Ovary (tissue), 9 donors: ENCODE data around the gene VAPB. TPM values are rescaled to one million over a fixed set of nuclear protein-coding genes. Genes with fewer than 3 reads are reported as not detected.
A peak's percentile ranks its signal among the peaks of the same experiment; 100 is the strongest.

ENCODE experiments used
- DNase-seq, 5 donors: peaks; one replicate each; pipeline ENCODE4 v3.0.0-alpha.2; 2019 to 2020
- H3K27ac ChIP-seq, 2 donors: fragments of 200-600 bp; one replicate each; pipeline versions ENCODE4 v1.5.1 to v1.8.0; 2019 to 2022
- H3K27me3 ChIP-seq: fragments of 200-600 bp; one replicate; pipeline ENCODE4 v1.8.0; 2022
- H3K36me3 ChIP-seq: fragments of 200-600 bp; sonication (generic); one replicate; pipeline ENCODE4 v1.5.1; 2019
- H3K4me1 ChIP-seq: one replicate; pipeline ENCODE4 v1.8.1; 2013; ENCODE audit warnings: mild to moderate bottlenecking, moderate library complexity; ENCODE audit not compliant: insufficient read depth
- H3K4me3 ChIP-seq: fragments of 200-600 bp; sonication (generic); one replicate; pipeline ENCODE4 v1.5.1; 2017
- H3K9me3 ChIP-seq, 2 donors: fragments of 200-600 bp in 1 of 2; sonication (generic) in 1 of 2; one replicate each; pipeline versions ENCODE4 v1.5.1 to v1.8.1; 2013 to 2019; ENCODE audit warnings: mild to moderate bottlenecking in 1 of 2, moderate library complexity in 1 of 2
- CTCF ChIP-seq, 3 donors: fragments of 450-650 bp in 2 of 3; fragments of 200-600 bp in 1 of 3; IDR thresholded peaks; one replicate each; pipeline versions ENCODE4 v1.5.1 to v1.8.0; 2016 to 2022; ENCODE audit warnings: antibody characterized with exemption in 3 of 3, mild to moderate bottlenecking in 1 of 3
- EP300 ChIP-seq: sonication (generic); formaldehyde crosslinking; IDR thresholded peaks from one replicate; pipeline ENCODE4 v1.6.1; 2017; ENCODE audit warnings: antibody characterized with exemption
- POLR2A ChIP-seq: fragments of 450-650 bp; IDR thresholded peaks from one replicate; pipeline ENCODE4 v1.6.1; 2017; ENCODE audit warnings: antibody characterized with exemption, mild to moderate bottlenecking, moderate library complexity
- WGBS, 3 donors: extraction: QIAGEN DNeasy Blood & Tissue Kit in 1 of 3; methylation state at CpG; one replicate each; pipeline versions ENCODE4 v1.1.5 to v1.1.7; 2013 to 2017; 5-methylcytosine and 5-hydroxymethylcytosine counted together
- intact Hi-C, 4 donors: fragments of 100-400 bp; cut with DNase I; formaldehyde crosslinking; loops; one replicate each; pipeline versions ENCODE4 v1.11.0 to v1.15.1; 2022 to 2023
- polyA plus RNA-seq, 2 donors: library from polyadenylated mRNA; stranded (reverse); fragments of 200-250 nt in 1 of 2; fragments of 350-450 nt in 1 of 2; fragmentation: Illumina TruSeq in 1 of 2; extraction: RNeasy Lipid Tissue Mini Kit (QIAGEN cat#74804) in 1 of 2; gene quantifications; one replicate each; pipeline ENCODE4 v1.2.3, GENCODE V29; 2013 to 2014
- total RNA-seq, 7 donors: library from RNA; depleted of rRNA in 2 of 7; stranded (reverse); fragments of >200 nt in 2 of 7; fragmentation: NEBNext Ultra II Directional in 3 of 7; extraction: Animal tissue kit (Norgen Biotek cat#: 25700) in 3 of 7; gene quantifications; one replicate each; pipeline versions ENCODE4 v1.1.0 to v1.2.4, GENCODE V29; 2016 to 2023
- donor health status: DM: no; HTN: no; CAD: no; lungs with moderate emphysema.
- donor health status: DM: no; HTN: no; CAD: no.
- donor health status: Bipolar disorder and iron deficiency.
- donor health status: DM: yes; HTN: yes; CAD: no.
- donor health status: DM: no; HTN: no; CAD: no.
- donor health status: DM: yes; HTN: yes; CAD: no.

VAPB gene
- total and polyA plus RNA-seq, 9 donors, result 11.8 to 81.6 (median 47.5) TPM

GRCh38 chr20:58452667-58453255 lies 63.7 kb downstream of the VAPB start:
- no peaks in the 10 kb centered on the region for H3K9me3 ChIP-seq
- H3K36me3 ChIP-seq, result no peaks in the 10 kb centered on the region
- WGBS, 3 donors, result 5 to 18% (median 11%) methylated on average over 4 of the region's 4 CpGs
- no peak overlapping the region for H3K4me3 ChIP-seq
- H3K4me1 ChIP-seq, result peaks cover 10% of the 10 kb centered on the region
- peak overlapping the region; percentile 22 to 77 for H3K27ac ChIP-seq
- no peak for DNase-seq
- TF ChIP-seq EP300 (no peak), POLR2A (no peak), CTCF (IDR thresholded peaks at IDR 0.05) (no peak)
- intact Hi-C loops, result no loop called here
- no peaks in the 10 kb centered on the region for H3K27me3 ChIP-seq

- Histone ChIP-seq H3K27ac (peak overlapping the region; percentile 22 to 77), H3K27me3 (no peaks in the 10 kb centered on the region), H3K9me3 (no peaks in the 10 kb centered on the region), H3K4me3 (no peak overlapping the region), H3K36me3 (no peaks in the 10 kb centered on the region), H3K4me1 (peaks cover 10% of the 10 kb centered on the region)
- TF ChIP-seq EP300 (no peak), POLR2A (no peak), CTCF (IDR thresholded peaks at IDR 0.05) (no peak)
- peak; percentile 70 to 81 (median 76) for DNase-seq
- intact Hi-C loops, result no loop called here
- WGBS, 3 donors, result 6 to 31% (median 12%) methylated on average over 5 of the region's 5 CpGs
These were observed 64.4 kb downstream of the VAPB start for GRCh38 chr20:58453391-58453790.

GRCh38 chr20:58454460-58454859 lies 65.4 kb downstream of the VAPB start:
- Histone ChIP-seq H3K27ac (peak overlapping the region in 1 of 2 donors; percentile 77), H3K27me3 (no peaks in the 10 kb centered on the region), H3K4me1 (peaks cover 8% of the 10 kb centered on the region), H3K36me3 (no peaks in the 10 kb centered on the region), H3K4me3 (no peak overlapping the region), H3K9me3 (no peaks in the 10 kb centered on the region)
- no peak for DNase-seq
- intact Hi-C loops, result no loop called here
- no peak for TF ChIP-seq CTCF (IDR thresholded peaks at IDR 0.05)
- no peak for TF ChIP-seq POLR2A
- TF ChIP-seq EP300, result no peak

GRCh38 chr20:58457083-58457695 lies 68.2 kb downstream of the VAPB start:
- H3K4me3 ChIP-seq, result no peak overlapping the region
- no peaks in the 10 kb centered on the region for H3K27me3 ChIP-seq
- intact Hi-C loops, result no loop called here
- no peak overlapping the region for H3K27ac ChIP-seq
- WGBS, 3 donors, result 91 to 92% (median 91%) methylated on average over 14 of the region's 14 CpGs
- TF ChIP-seq CTCF (IDR thresholded peaks at IDR 0.05), result no peak
- no peak for TF ChIP-seq POLR2A
- no peak for TF ChIP-seq EP300
- peaks cover 7% of the 10 kb centered on the region for H3K4me1 ChIP-seq
- no peak for DNase-seq
- H3K36me3 ChIP-seq, result no peaks in the 10 kb centered on the region
- no peaks in the 10 kb centered on the region for H3K9me3 ChIP-seq
